ENCODE measurements around the gene C4BPA.

- TF ChIP-seq CTCF (IDR thresholded peaks at IDR 0.05) (no peak), POLR2AphosphoS5 (IDR thresholded peaks at IDR 0.05) (no peak), POLR2A (IDR thresholded peaks at IDR 0.05) (no peak), EP300 (IDR thresholded peaks at IDR 0.05) (no peak)
These were observed 52.8 kb downstream of the C4BPA start for GRCh38 chr1:207156826-207157225.
